Smooth muscle cell (in vitro differentiated cells): ENCODE measurements around the gene SLC25A19. TPM values are rescaled to one million over a fixed set of nuclear protein-coding genes. Genes with fewer than 3 reads are reported as not detected.
A peak's percentile ranks its signal among the peaks of the same experiment; 100 is the strongest.

ENCODE experiments used
- DNase-seq: peaks from one replicate; lab custom pipeline; 2025; ENCODE audit not compliant: unreplicated experiment; lab: John Stamatoyannopoulos, UW
- H2AFZ ChIP-seq: fragments of 200-600 bp; sonication (generic); 2 replicates; pipeline ENCODE4 v1.6.0; 2016; ENCODE audit warnings: antibody characterized with exemption, low read depth, mild to moderate bottlenecking
- H3F3A ChIP-seq: fragments of 200-600 bp; sonication (generic); 2 replicates; pipeline ENCODE4 v1.6.0; 2017; ENCODE audit warnings: antibody characterized with exemption, low read depth
- H3K27ac ChIP-seq: fragments of 200-600 bp; sonication (generic); 2 replicates; pipeline ENCODE4 v1.5.1; 2016; ENCODE audit warnings: low read depth, mild to moderate bottlenecking
- H3K27me3 ChIP-seq: fragments of 200-600 bp; sonication (generic); 2 replicates; pipeline ENCODE4 v1.6.1; 2016; ENCODE audit warnings: low read depth, mild to moderate bottlenecking
- H3K36me3 ChIP-seq: fragments of 200-600 bp; sonication (generic); 2 replicates; pipeline ENCODE4 v1.5.1; 2016; ENCODE audit warnings: low read depth
- H3K4me1 ChIP-seq: fragments of 200-600 bp; sonication (generic); 2 replicates; pipeline ENCODE4 v1.5.1; 2016; ENCODE audit warnings: low read depth
- H3K4me2 ChIP-seq: fragments of 200-600 bp; sonication (generic); 2 replicates; pipeline ENCODE4 v1.6.0; 2016; ENCODE audit warnings: mild to moderate bottlenecking
- H3K4me3 ChIP-seq: fragments of 200-600 bp; sonication (generic); 2 replicates; pipeline ENCODE4 v1.5.1; 2016; ENCODE audit warnings: mild to moderate bottlenecking
- H3K79me2 ChIP-seq: fragments of 200-600 bp; sonication (generic); 2 replicates; pipeline ENCODE4 v1.6.0; 2016; ENCODE audit warnings: low read depth, mild to moderate bottlenecking
- H3K9ac ChIP-seq: fragments of 200-600 bp; sonication (generic); 2 replicates; pipeline ENCODE4 v1.6.0; 2016; ENCODE audit warnings: low read depth
- H3K9me3 ChIP-seq: fragments of 200-600 bp; sonication (generic); replicated peaks from 2 replicates; pipeline ENCODE4 v1.5.1; 2016; ENCODE audit warnings: low read depth
- H4K20me1 ChIP-seq: fragments of 200-600 bp; sonication (generic); 2 replicates; pipeline ENCODE4 v1.6.0; 2016; ENCODE audit warnings: low read depth
- WGBS: methylation state at CpG from one replicate; pipeline ENCODE4 v1.1.7; 2016; ENCODE audit warnings: low lambda C conversion rate; 5-methylcytosine and 5-hydroxymethylcytosine counted together
- polyA plus RNA-seq: library from polyadenylated mRNA; unstranded; fragments of >200 nt; fragmentation: Nextera tagmentation; extraction: Ambion mirVana; gene quantifications from 2 replicates; pipeline ENCODE4 v1.2.1, GENCODE V29; 2016
- total RNA-seq: library from RNA; depleted of rRNA; stranded (reverse); fragments of >200 nt; gene quantifications from 2 replicates; pipeline ENCODE4 v1.2.3, GENCODE V29; 2014
- TF ChIP-seq, protein P1 (sequence below): fragments of 200-600 bp; sonication (generic); IDR thresholded peaks from 2 replicates; pipeline ENCODE4 v1.5.1; 2017; ENCODE audit warnings: borderline replicate concordance, mild to moderate bottlenecking, antibody characterized with exemption; ENCODE audit not compliant: insufficient read depth, poor library complexity, severe bottlenecking

Gene SLC25A19
- total and polyA plus RNA-seq, 2 experiments from 2014 or later: 1.9 to 3.6 TPM

DNA sequence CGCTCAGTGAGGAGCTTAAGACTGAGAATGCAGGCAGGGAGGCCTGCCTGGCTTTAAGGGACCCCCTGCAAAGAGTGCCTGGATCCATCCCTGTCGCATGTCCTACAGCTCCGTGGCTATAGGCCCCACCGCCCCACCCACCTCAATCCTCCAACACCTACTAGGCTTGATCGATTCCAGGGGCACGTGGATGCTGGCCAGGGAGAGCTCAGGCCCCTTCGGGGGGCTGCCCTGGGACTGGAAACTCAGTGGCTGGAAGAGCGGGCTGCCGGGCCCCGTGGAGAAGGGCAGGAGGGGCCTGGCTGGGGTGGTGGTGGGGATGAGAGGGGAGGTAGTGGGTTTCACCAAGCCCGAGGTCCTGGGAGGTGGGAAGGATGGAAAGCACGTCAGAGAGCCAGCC, 50.0 kb downstream of the SLC25A19 start:
- TF ChIP-seq, protein P1, sequence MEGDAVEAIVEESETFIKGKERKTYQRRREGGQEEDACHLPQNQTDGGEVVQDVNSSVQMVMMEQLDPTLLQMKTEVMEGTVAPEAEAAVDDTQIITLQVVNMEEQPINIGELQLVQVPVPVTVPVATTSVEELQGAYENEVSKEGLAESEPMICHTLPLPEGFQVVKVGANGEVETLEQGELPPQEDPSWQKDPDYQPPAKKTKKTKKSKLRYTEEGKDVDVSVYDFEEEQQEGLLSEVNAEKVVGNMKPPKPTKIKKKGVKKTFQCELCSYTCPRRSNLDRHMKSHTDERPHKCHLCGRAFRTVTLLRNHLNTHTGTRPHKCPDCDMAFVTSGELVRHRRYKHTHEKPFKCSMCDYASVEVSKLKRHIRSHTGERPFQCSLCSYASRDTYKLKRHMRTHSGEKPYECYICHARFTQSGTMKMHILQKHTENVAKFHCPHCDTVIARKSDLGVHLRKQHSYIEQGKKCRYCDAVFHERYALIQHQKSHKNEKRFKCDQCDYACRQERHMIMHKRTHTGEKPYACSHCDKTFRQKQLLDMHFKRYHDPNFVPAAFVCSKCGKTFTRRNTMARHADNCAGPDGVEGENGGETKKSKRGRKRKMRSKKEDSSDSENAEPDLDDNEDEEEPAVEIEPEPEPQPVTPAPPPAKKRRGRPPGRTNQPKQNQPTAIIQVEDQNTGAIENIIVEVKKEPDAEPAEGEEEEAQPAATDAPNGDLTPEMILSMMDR: no peak
- Histone ChIP-seq H3F3A (peaks cover 8% of the 10 kb centered on the region), H3K36me3 (no peaks in the 10 kb centered on the region), H3K9me3 (no peaks in the 10 kb centered on the region), H3K4me3 (no peak overlapping the region), H3K79me2 (no peaks in the 10 kb centered on the region), H3K27ac (no peak overlapping the region), H3K4me1 (no peaks in the 10 kb centered on the region), H3K27me3 (no peaks in the 10 kb centered on the region), H3K9ac (no peak overlapping the region), H2AFZ (no peak overlapping the region), H3K4me2 (no peak overlapping the region), H4K20me1 (peaks cover 7% of the 10 kb centered on the region)
- 97% methylated on average over 6 of the region's 12 CpGs for WGBS
- no peak for DNase-seq

GRCh38 chr17:75238684-75239191, 50.5 kb downstream of the SLC25A19 start:
- TF ChIP-seq, protein P1: peak; percentile 72
- Histone ChIP-seq H3K9me3 (no peaks in the 10 kb centered on the region), H3K79me2 (no peaks in the 10 kb centered on the region), H3K36me3 (no peaks in the 10 kb centered on the region), H4K20me1 (peaks cover 7% of the 10 kb centered on the region), H3K4me1 (no peaks in the 10 kb centered on the region), H3K9ac (no peak overlapping the region), H3K27ac (no peak overlapping the region), H3K27me3 (no peaks in the 10 kb centered on the region), H3F3A (peaks cover 8% of the 10 kb centered on the region), H3K4me3 (no peak overlapping the region), H2AFZ (no peak overlapping the region), H3K4me2 (no peak overlapping the region)
- WGBS: 79% methylated on average over 13 of the region's 13 CpGs
- no peak for DNase-seq

GRCh38 chr17:75238020-75238580, 51.1 kb downstream of the SLC25A19 start:
- DNase-seq: no peak
- Histone ChIP-seq H3K9ac (no peak overlapping the region), H3F3A (peaks cover 8% of the 10 kb centered on the region), H3K36me3 (no peaks in the 10 kb centered on the region), H4K20me1 (peaks cover 7% of the 10 kb centered on the region), H3K27me3 (no peaks in the 10 kb centered on the region), H2AFZ (no peak overlapping the region), H3K4me1 (no peaks in the 10 kb centered on the region), H3K4me3 (no peak overlapping the region), H3K79me2 (no peaks in the 10 kb centered on the region), H3K27ac (no peak overlapping the region), H3K9me3 (no peaks in the 10 kb centered on the region), H3K4me2 (no peak overlapping the region)
- TF ChIP-seq, protein P1: no peak
- 95% methylated on average over 11 of the region's 11 CpGs for WGBS
